ENCODE data around the gene BDNF.

DNA sequence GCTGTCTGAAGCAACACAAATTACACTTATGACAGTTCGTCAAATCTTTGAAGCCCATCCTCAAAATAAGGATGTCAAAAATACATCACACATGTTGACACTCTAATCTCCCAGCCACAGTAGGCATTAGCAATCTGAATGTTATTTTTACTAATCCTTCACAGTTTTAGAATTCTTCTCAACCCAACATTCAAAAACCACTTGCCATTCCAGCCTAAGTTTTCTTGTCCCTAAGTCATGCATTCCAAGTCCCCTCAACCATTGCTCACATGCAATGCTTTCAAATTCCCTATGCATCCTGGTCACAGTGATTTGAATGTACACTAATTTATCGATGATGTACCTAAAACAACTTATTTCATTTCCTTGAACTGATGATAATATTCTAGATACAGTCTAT, 7.5 kb downstream of the BDNF start:
- no peak for TF ChIP-seq EZH2 (IDR thresholded peaks at IDR 0.05; ENCODE audit: borderline replicate concordance, insufficient read depth, low read depth, low read length, poor library complexity, severe bottlenecking)
- TF ChIP-seq, protein P1, sequence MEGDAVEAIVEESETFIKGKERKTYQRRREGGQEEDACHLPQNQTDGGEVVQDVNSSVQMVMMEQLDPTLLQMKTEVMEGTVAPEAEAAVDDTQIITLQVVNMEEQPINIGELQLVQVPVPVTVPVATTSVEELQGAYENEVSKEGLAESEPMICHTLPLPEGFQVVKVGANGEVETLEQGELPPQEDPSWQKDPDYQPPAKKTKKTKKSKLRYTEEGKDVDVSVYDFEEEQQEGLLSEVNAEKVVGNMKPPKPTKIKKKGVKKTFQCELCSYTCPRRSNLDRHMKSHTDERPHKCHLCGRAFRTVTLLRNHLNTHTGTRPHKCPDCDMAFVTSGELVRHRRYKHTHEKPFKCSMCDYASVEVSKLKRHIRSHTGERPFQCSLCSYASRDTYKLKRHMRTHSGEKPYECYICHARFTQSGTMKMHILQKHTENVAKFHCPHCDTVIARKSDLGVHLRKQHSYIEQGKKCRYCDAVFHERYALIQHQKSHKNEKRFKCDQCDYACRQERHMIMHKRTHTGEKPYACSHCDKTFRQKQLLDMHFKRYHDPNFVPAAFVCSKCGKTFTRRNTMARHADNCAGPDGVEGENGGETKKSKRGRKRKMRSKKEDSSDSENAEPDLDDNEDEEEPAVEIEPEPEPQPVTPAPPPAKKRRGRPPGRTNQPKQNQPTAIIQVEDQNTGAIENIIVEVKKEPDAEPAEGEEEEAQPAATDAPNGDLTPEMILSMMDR (IDR thresholded peaks at IDR 0.05) = no peak

All from B cell (primary cell).